Upper lobe of left lung (tissue), 6 donors: ENCODE data around the gene NACC1. TPM values are rescaled to one million over a fixed set of nuclear protein-coding genes. Genes with fewer than 3 reads are reported as not detected.

Experiments
- ATAC-seq, 2 donors: fragments of 200-7000 bp; cut with Tn5 transposase; one replicate each; pipeline ENCODE4 v1.9.1; 2022; ENCODE audit warnings: mild to moderate bottlenecking in 2 of 2, moderate library complexity in 2 of 2; ENCODE audit not compliant: low FRiP score in 2 of 2
- DNase-seq, 2 donors: peaks; one replicate each; pipeline ENCODE4 v3.0.0-alpha.2; 2019 to 2020
- H3K27ac ChIP-seq, 4 donors: fragments of 200-600 bp; sonication (generic); one replicate each; pipeline ENCODE4 v1.5.1; 2016 to 2019
- H3K27me3 ChIP-seq, 4 donors: fragments of 200-600 bp; sonication (generic); one replicate each; pipeline ENCODE4 v1.5.1; 2017 to 2019
- H3K36me3 ChIP-seq, 4 donors: fragments of 200-600 bp; sonication (generic); one replicate each; pipeline ENCODE4 v1.5.1; 2016 to 2019
- H3K4me1 ChIP-seq, 4 donors: fragments of 200-600 bp; sonication (generic); one replicate each; pipeline ENCODE4 v1.5.1; 2018 to 2019
- H3K4me3 ChIP-seq, 4 donors: fragments of 200-600 bp; sonication (generic); one replicate each; pipeline ENCODE4 v1.5.1; 2017 to 2019; ENCODE audit warnings: mild to moderate bottlenecking in 2 of 4, moderate library complexity in 1 of 4
- H3K9me3 ChIP-seq, 4 donors: fragments of 200-600 bp; sonication (generic); one replicate each; pipeline ENCODE4 v1.5.1; 2018 to 2019
- EP300 ChIP-seq, 4 donors: sonication (generic); formaldehyde crosslinking; IDR thresholded peaks; one replicate each; pipeline ENCODE4 v1.5.1; 2017; ENCODE audit warnings: antibody characterized with exemption in 4 of 4, control low read depth in 2 of 4
- POLR2A ChIP-seq, 4 donors: fragments of 450-650 bp; IDR thresholded peaks; one replicate each; pipeline ENCODE4 v1.5.1; 2016 to 2017; ENCODE audit warnings: antibody characterized with exemption in 4 of 4, mild to moderate bottlenecking in 2 of 4
- POLR2AphosphoS5 ChIP-seq, 2 donors: sonication (generic); formaldehyde crosslinking; IDR thresholded peaks; one replicate each; pipeline ENCODE4 v1.5.1; 2017; ENCODE audit warnings: antibody characterized with exemption in 2 of 2
- WGBS, 2 donors: methylation state at CpG; one replicate each; pipeline ENCODE4 v1.1.5; 2017 to 2018; 5-methylcytosine and 5-hydroxymethylcytosine counted together
- total RNA-seq, 6 donors: library from RNA; depleted of rRNA in 4 of 6; stranded (reverse); fragments of >200 nt in 4 of 6; gene quantifications; one replicate each; pipeline versions ENCODE4 v1.1.0 to v1.2.1, GENCODE V29; 2016 to 2021
- TF ChIP-seq, protein P1 (sequence below), 6 experiments: fragments of 450-650 bp in 4 of 6; fragments of 200-600 bp in 2 of 6; sonication (generic) in 2 of 6; IDR thresholded peaks; one replicate each; pipeline ENCODE4 v1.5.1; 2016 to 2019; ENCODE audit warnings: antibody characterized with exemption in 6 of 6
- donor health status: DM: no; HTN: no; CAD: no; lungs with moderate emphysema.
- donor health status: DM: no; HTN: yes; CAD: no; lungs with severe emphysema.

Gene NACC1
- total RNA-seq, 6 donors from 2014 or later: 22.0 to 96.1 (median 55.7) TPM

- peak overlapping the region; percentile 92 to 98 (median 95) for H3K27ac ChIP-seq
- no peaks in the 10 kb centered on the region for H3K27me3 ChIP-seq
- H3K4me1 ChIP-seq: peaks cover 57 to 88% (median 73%) of the 10 kb centered on the region in 4 donors
- H3K36me3 ChIP-seq: peaks cover 0 to 3% (median under 1%) of the 10 kb centered on the region in 4 donors
- TF ChIP-seq, protein P1, sequence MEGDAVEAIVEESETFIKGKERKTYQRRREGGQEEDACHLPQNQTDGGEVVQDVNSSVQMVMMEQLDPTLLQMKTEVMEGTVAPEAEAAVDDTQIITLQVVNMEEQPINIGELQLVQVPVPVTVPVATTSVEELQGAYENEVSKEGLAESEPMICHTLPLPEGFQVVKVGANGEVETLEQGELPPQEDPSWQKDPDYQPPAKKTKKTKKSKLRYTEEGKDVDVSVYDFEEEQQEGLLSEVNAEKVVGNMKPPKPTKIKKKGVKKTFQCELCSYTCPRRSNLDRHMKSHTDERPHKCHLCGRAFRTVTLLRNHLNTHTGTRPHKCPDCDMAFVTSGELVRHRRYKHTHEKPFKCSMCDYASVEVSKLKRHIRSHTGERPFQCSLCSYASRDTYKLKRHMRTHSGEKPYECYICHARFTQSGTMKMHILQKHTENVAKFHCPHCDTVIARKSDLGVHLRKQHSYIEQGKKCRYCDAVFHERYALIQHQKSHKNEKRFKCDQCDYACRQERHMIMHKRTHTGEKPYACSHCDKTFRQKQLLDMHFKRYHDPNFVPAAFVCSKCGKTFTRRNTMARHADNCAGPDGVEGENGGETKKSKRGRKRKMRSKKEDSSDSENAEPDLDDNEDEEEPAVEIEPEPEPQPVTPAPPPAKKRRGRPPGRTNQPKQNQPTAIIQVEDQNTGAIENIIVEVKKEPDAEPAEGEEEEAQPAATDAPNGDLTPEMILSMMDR (IDR thresholded peaks at IDR 0.05): no peak
- TF ChIP-seq POLR2A (IDR thresholded peaks at IDR 0.05) (peak in 1 of 4 donors; percentile 34), POLR2AphosphoS5 (IDR thresholded peaks at IDR 0.05) (no peak), EP300 (IDR thresholded peaks at IDR 0.05) (no peak)
- peak overlapping the region; percentile 34 to 59 (median 48) for H3K4me3 ChIP-seq
- WGBS, 2 donors: 0 to 3% methylated on average over 4 of the region's 7 CpGs
- no peak for DNase-seq
- no peak for ATAC-seq
- H3K9me3 ChIP-seq: no peaks in the 10 kb centered on the region
Observed at GRCh38 chr19:13102416-13102665, 15.7 kb upstream of the NACC1 start.

DNA sequence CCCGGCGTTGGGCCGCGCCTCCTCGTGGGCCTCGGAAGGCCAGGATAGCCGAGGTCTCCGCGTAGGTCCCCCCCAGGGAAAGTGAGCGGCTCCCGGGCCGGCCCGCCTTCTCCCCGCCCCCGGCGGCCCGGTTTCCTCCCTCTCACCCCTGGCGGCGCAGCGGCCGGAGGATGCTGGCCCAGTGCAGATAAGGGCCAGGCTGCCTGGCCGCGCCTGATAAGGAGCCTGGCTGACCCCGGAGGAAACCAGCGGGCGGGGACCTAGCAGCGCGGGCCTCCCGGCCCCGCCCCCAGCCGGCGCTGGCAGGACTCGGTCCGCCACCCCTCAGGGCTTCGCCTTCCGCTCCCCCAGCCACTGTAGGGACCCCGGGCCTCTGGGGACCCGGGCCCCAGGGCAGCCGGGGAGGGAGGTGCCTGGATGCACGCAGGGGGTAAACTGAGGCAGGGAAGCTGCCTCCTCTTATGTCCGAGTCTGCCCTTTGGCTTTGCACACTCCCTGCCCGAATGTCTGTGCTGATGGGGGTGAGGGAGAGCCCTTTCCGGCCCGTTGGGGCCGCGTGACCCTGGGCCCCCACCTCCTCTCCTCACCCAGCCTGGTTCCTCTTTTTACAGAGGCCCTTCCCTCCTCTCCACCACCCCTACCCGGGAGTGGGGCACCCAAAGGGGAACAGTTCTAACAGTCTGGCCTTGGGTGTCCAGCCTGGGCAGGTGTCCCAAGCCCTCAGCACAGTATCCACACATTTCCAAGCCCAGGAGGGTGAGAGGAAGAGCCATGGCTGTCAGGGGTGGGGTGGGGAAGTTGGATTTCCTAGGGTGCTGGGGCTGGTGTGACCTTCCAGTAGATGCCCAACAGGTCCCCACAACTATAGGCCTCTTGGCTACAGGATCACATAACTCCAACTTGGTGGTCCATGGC lies 15.1 kb upstream of the NACC1 start, which contains the start of gene LYL1:
Gene LYL1, minus strand, starts transcription at position 193 of the 915 bp plus-strand sequence. CDS start 1,687 bp downstream, outside the sequence.
- 0 to 5% methylated on average over 12 of the region's 47 CpGs for WGBS, 2 donors
- no peaks in the 10 kb centered on the region for H3K27me3 ChIP-seq
- H3K27ac ChIP-seq: peak within 1 kb of the TSS; percentile 92 to 98 (median 95)
- H3K4me1 ChIP-seq: peaks cover 52 to 82% (median 69%) of the 10 kb centered on the region in 4 donors
- H3K36me3 ChIP-seq: peaks cover 0 to 4% (median 1%) of the 10 kb centered on the region in 4 donors
- ATAC-seq: peak; percentile 71 to 72
- TF ChIP-seq EP300 (IDR thresholded peaks at IDR 0.05): peak in 3 of 4 donors; percentile 32 to 98 (median 91)
- TF ChIP-seq, protein P1 (IDR thresholded peaks at IDR 0.05): peak in 1 of 6 experiments; percentile 33
- peak in 3 of 4 donors; percentile 11 to 68 (median 24) for TF ChIP-seq POLR2A (IDR thresholded peaks at IDR 0.05)
- peak; percentile 91 to 97 for TF ChIP-seq POLR2AphosphoS5 (IDR thresholded peaks at IDR 0.05)
- no peaks in the 10 kb centered on the region for H3K9me3 ChIP-seq
- DNase-seq: peak; percentile 86 to 94
- H3K4me3 ChIP-seq: peak within 1 kb of the TSS; percentile 34 to 59 (median 48)

DNA sequence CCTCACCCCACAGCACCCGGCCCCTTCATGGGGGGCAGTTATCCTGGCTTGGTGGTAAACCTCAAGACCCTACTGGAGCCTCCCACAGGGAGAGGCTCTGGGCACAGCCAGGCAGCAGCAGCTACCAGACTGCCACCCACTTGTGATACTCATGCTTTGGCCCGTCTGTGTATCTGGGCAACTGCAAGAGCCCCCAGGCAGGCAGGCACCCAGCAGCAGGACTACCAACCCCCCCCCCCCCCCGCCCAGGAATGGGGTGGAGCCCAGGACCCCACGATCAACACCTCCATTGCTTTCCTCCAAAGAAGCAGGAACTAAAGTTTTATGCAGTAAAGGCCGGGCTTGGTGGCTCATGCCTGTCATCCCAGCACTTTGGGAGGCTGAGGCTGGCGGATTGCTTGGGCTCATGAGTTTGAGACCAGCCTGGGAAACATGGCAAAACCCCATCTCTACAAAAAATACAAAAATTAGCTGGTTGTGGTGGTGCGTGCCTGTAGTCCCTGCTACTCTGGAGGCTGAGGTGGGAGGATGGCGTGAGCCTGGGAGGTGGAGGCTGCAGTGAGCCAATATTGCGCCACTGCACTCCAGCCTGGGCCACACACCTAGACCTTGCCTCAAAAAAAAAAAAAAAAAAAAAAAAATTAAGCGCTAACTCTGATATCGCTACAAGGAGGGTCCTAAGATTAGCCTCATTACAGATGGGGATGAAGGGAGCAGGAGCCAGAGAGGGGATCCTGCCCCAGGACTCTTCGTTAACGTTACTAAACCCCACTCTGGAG lies 14.3 kb upstream of the NACC1 start:
- Histone ChIP-seq H3K27ac (peak overlapping the region; percentile 92 to 98 (median 95)), H3K9me3 (no peaks in the 10 kb centered on the region), H3K36me3 (peaks cover 0 to 8% (median 2%) of the 10 kb centered on the region in 4 donors), H3K4me3 (peak overlapping the region in 3 of 4 donors; percentile 35 to 50 (median 40)), H3K27me3 (no peaks in the 10 kb centered on the region), H3K4me1 (peaks cover 43 to 74% (median 61%) of the 10 kb centered on the region in 4 donors)
- DNase-seq (no peak), ATAC-seq (no peak)
- WGBS, 2 donors: 48 to 70% methylated on average over 10 to 12 of the region's 13 CpGs
- TF ChIP-seq, protein P1 (IDR thresholded peaks at IDR 0.05): no peak
- no peak for TF ChIP-seq POLR2A (IDR thresholded peaks at IDR 0.05)
- TF ChIP-seq POLR2AphosphoS5 (IDR thresholded peaks at IDR 0.05): no peak
- TF ChIP-seq EP300 (IDR thresholded peaks at IDR 0.05): no peak

- peaks cover 40 to 68% (median 55%) of the 10 kb centered on the region in 4 donors for H3K4me1 ChIP-seq
- no peaks in the 10 kb centered on the region for H3K9me3 ChIP-seq
- H3K27ac ChIP-seq: peak overlapping the region; percentile 92 to 98 (median 95)
- no peak for TF ChIP-seq POLR2A (IDR thresholded peaks at IDR 0.05)
- TF ChIP-seq, protein P1 (IDR thresholded peaks at IDR 0.05): peak; percentile 69 to 94 (median 88)
- peak; percentile 92 to 94 for TF ChIP-seq POLR2AphosphoS5 (IDR thresholded peaks at IDR 0.05)
- TF ChIP-seq EP300 (IDR thresholded peaks at IDR 0.05): peak in 2 of 4 donors; percentile 80 to 91
- 23 to 42% methylated on average over 14 to 32 of the region's 33 CpGs for WGBS, 2 donors
- H3K4me3 ChIP-seq: peak overlapping the region in 3 of 4 donors; percentile 35 to 50 (median 40)
- H3K27me3 ChIP-seq: no peaks in the 10 kb centered on the region
- ATAC-seq (peak; percentile 30 to 59), DNase-seq (peak; percentile 65 to 94)
- H3K36me3 ChIP-seq: peaks cover 0 to 13% (median 6%) of the 10 kb centered on the region in 4 donors
Observed at GRCh38 chr19:13104360-13104847, 13.7 kb upstream of the NACC1 start.
